NCI-H69 (cell line): ENCODE results near the gene PIP4K2B.
"Not testable (repeated sequence)": the region's sequence is repeated elsewhere in the genome, so short reads cannot be mapped to it uniquely, and the experiment has no call there.

Source experiments
- DNase-seq: peaks from one replicate; lab custom pipeline; 2025; lab: John Stamatoyannopoulos, UW

Gene PIP4K2B

DNA sequence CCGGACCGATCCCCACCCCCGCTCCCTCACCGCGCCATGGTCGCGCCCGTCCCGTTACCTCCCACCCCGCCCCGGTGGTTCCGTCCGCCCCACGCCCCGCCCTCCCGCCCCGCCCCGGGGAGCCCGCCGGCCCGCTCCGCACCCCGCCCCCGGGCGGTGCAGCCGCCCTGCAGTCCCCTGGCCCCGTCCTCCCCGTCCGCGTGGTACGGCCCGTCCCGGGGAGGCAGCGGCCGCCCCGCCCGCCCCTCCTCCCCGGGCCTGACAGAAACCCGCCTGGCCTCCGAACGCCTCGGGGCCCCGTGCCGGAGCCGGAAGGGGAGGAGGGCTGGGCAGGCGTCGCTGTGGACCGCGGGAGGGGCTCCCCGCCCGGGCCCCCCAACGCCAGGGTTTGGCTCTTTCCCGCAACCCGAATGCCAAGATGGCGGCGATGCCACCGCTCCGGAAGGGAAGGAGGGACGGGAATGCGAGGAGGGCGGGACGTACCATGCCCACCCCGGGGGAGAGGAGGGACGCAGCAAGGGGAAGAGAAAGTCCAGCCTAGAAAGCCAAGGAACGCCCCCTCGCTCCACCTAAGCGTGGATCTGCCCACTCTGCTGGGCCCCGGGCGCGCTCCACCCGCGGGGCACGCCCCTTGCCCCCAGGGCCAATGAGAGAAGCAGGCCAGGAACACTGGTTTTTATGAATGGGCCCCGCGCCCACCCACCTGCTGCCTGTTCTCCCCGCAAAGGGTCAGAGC lies at the start of gene PIP4K2B:
PIP4K2B (minus strand) TSS at position 56 of the 736 bp plus-strand sequence. CDS start 132 bp downstream, outside the sequence.
- DNase-seq: peak; percentile 99

DNA sequence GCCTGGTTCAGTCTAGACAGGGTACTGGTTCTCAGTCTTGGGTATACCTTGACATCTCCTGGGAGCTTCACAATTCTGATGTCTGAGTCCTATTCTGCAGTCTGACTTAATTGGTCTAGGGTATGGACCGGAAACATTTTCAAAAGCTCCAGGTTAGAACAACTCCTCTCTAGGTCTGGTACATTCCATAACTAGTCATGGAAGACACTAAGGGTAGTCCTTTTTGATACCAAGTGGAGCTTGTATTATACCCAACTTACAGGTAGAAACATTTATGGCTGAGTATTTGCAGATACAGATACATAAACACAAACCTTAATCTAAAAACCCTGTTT lies 49.2 kb upstream of the PIP4K2B start:
- DNase-seq: no peak

DNA sequence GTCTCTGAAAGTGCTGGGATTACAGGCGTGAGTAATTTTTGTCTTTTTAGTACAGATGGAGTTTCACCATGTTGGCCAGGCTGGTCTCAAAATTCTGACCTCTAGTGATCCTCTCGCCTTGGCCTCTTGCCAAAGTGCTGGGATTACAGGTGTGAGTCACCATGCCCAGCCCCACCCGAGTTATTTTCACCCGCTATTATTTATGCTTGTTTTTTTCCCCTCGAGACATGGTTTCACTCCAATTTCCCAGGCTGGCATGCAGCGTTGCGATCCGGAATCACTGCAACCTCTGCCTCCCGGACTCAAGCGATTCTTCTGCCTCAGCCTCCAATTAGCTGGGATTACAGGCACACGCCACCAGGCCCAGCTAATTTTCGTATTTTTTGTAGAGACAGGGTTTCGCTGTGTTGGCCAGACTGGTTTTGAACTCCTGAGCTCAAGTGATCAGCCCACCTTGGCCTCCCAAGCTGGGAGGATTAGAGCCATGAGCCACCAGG lies 45.0 kb upstream of the PIP4K2B start:
- DNase-seq: peak; percentile 77

DNA sequence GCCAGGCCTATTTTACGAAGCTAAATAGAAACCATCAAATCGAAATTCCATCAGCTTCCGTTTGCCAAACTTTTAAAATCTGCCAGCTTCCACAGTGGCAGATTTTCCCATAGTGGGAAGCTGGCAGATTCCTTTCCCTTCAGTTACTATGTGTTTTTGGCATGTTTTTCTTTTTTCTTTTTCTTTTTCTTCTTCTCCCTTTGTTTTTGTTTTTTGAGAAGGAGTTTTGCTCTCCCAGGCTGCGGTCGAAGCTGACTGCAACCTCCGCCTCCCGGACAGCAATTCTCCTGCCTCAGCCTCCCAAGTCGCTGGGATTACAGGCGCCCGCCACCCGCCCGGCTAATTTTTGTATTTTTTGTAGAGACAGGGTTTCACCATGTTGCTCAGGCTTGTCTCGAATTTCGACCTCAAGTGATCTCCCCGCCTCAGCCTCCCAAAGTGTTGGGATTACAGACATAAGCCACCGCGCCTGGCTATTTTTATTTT lies 26.4 kb upstream of the PIP4K2B start:
- DNase-seq: no peak

DNA sequence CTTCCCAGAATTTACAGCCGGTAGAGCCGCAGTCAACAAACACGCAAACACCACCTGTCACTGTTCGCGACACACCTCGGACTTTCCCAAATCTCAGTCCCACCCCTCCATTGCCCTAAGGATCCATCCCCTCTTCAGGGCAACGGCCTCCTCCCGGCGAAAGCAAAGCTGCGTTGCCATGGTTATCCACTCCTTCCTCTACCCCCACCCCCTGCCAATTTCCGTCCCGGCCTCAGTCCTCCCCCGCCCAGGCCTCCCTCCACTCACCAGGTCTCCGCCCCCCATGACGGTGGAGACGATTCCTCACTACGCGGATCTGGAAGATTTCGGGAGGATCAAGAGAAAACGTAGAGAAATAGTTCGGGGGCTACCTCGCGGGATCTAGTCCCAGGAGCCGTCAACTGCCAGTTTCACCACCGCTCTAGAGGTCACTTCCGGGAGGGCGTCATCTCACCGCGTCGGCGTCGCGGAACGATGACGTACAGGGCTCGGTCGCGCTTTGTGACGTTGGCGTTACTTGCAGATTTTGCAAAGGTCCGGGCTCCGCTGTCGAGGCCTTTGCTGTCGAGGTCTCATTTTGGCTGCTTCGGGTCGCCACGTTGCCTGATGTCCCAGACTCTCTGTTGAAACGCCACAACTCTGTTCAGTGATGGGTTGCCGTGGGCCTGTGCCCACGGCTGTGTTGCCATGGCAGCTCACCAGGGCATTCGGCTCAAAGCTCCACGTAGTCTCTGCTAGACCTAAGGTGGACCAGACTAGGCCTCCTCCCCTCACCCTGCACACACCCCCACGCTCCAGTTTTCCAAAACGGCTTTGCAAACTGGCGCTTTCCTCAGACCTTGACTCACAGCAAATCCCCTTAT lies 25.8 kb upstream of the PIP4K2B start, which contains the start of gene CWC25:
CWC25 (minus strand) TSS at position 423 of the 863 bp plus-strand sequence; CDS start at position 285, 138 bp downstream.
- DNase-seq: peak; percentile 96

DNA sequence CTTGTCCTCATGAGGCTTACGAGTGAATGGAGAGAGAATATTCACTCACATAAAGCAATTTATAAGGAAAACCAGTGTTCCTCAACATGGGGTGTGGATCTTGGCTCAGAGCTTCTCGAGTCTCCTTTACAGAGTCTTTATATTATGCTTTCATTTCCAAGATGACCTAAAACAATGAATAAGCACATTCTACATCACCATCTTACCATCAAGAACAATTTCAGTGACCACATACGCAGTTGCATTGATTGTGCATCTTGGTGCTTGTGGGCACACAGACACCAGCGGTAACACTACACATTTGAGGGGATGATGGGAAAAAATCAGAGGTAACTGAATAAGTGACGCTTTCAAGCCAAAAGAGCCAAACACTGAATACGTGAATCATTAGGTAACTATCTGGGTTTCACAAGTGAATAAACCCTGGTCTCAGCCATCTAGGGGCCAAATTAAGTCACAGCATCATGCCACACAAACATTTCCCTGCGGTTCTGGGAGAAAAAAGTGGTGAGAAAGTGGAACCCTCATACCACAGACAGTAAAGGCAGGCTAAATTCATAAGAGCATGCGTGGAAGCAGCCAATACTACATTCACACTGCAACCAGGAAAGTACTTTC lies 16.3 kb upstream of the PIP4K2B start:
- DNase-seq: no peak

DNA sequence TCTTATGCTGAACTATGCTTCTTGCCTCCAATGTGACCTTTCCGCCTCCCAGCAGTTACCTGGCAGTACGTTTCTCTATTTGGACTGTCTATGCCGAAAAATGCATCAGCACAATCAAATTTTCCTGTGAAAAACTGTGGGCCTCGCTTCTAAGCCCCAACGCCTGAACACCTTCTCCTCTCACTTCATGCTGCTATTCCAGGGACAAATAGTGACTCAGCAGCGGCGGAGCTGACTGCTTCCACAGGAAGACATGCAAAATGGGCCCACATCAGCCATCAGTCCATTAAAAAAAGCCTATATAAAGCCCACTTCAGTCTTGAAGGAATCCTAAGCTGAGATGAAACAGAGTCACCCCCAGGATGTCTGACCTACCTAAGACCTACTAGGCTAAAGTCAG lies 10.5 kb upstream of the PIP4K2B start:
- DNase-seq: no peak

DNA sequence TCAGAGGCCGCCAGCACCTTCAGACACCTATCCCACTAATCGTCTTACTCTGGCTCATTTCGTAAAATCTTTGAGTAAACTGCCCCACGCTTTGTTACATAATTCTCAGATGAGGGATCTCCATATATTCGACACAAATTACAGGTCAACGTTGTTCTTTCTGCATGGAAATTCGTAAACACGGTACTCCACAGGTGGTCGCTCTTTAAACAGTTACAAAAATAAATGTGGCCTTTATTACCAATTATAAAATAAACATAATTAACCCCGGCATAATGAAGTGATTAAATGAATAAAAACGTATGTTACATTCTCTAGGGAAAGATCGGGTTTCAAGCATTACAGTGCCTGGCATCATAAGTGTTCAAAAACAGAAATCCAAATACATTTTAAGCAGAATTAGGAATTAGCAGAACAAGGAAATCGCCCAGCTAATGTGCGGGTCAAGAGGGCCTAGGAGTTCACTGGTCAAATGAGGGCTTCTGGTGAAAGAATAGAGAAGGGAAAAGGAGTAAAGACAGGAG lies 943 bp upstream of the PIP4K2B start:
- DNase-seq: no peak

DNA sequence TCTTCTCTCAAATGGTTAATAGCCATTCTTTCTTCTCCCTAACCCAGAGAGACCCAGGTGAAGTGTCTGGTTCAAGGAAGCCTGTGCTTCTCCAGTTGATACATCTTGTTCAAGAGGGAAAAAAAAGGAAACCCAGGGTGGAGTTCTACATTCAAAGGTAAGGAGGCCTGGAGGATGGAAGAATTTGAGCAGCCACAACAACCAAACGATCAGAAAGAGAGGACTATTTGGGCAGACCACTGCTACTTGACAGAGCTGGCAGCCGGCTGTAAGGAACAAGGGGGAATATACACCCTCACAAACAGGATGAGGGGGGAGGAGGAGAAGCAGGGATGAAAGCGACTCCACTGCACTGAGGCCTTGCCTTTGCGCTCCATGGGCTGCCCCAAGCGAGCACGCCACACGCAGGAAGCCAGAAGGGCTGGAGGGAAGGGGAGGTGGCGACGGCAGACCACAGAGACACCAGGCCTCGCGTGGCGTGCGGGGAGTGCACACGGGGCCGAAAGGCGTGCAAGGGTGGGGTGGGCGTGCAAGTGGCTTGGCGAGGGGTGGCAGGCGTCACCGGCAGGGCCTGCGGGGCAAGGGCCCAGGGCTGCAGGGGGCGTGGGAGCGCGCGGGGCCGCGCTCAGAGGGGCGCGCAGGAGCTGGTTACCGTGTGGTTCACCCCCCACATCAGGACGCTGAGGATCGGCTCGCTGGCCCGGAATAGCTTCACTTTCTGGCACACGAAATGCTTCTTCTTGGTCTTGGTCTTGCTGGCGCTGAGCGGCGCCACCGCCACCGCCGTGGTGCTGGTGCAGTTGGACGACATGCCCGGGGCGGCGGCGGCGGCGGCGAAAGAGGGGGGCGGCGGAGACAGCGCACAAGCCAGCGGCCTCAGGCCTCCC lies 499 bp downstream of the PIP4K2B start:
- DNase-seq: peak; percentile 75

DNA sequence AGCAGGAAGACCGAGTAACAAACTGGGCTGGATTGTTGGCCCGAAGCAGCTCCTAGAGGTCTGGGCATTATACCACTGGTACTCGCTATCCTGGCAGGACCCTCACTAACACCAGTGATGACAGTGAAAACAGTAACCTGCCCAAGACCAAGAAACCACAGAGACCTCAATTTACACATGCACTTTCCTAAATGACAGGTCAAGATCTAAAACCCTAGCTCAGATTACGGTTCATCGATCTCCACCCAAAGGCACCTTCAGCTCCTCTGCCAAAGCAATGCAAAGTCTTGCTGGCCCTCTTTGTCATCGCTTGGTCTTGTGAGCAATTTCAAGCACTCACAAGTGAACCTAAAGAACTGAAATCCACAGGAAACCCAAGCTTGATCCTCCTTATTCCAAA lies 1.5 kb downstream of the PIP4K2B start:
- DNase-seq: no peak

DNA sequence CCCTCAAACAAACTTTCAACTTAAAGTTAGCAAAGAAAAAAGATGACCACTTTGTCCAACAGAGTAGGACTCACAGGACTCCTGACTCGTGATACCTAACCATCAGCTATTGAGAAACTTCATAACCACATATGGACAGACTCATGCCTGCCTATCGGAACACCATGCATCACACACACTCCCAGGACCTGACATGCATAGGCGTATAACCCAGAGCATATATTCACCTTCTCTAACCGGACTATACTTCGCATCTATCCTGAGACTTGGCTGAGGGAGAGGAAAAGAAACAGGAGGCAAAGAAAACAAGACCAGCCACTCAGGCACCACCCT lies 2.2 kb downstream of the PIP4K2B start:
- DNase-seq: no peak

DNA sequence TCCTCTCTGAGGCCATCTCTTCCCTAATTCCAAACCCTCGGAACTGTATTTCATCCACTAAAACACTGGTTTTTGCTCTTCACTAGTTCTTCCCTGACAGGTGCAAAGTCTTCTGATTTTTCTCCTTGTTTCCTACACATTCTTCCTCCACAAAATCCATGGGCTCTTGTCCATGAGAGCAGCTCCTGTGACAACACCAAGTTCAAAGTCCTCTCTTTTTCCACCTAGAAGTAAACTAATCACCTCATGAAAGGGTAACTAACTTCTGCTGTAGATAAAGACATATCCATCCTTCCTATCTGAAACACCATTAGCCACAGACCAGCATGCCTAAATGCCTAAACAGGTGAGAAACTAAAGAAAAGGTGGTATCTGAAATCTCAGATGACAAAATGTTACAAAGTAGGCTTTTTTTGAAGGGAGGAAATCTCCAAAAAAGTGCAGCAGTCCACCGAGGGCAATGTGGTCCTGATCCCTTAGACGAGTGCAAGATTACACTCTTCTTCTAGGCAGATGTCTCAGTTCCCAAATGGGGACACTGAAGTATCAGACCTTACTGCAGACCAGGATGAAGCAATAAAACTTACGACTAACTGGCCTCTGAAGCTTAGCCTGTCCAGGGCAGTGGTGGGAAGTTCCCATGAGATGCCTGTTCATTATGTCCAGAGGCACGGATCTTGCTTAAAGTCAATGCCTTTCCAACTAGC lies 2.8 kb downstream of the PIP4K2B start:
- no peak for DNase-seq

DNA sequence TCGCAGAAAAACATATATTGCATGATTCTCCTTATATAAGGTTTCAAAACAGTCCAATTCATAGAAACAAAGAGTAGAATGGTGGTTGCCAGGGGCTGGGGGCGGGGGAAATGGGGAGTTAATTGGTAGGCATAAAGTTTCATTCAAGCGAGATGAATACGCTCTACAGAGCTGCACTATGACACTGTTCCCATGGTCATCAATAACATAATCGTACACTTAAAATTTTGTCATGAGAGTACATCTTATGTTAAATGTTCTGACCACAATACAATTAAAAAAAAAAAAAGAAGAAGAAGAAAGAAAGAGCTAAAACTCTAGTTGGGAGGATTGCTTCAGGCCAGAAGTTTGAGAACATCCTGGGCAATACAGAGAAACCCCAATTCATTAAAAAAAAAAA lies 5.1 kb downstream of the PIP4K2B start:
- peak; percentile 12 for DNase-seq

DNA sequence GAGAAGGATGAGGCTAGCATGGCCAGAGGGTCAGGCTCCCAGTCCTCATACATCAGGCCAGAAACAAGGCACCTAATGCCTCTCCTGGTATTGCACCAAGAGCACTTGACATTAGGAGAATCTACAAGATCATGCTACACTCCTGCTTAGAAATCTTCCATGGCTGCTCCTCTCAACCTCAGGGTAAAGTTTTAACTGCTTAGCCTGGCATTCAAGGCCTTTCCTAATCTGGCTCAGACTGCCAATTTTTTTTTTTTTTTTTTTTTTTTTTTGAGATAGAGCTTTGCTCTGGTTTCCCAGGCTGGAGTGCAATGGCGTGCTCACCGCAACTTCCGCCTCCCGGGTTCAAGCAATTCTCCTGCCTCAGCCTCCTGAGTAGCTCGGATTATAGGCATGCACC lies 8.2 kb downstream of the PIP4K2B start:
- DNase-seq: no peak

DNA sequence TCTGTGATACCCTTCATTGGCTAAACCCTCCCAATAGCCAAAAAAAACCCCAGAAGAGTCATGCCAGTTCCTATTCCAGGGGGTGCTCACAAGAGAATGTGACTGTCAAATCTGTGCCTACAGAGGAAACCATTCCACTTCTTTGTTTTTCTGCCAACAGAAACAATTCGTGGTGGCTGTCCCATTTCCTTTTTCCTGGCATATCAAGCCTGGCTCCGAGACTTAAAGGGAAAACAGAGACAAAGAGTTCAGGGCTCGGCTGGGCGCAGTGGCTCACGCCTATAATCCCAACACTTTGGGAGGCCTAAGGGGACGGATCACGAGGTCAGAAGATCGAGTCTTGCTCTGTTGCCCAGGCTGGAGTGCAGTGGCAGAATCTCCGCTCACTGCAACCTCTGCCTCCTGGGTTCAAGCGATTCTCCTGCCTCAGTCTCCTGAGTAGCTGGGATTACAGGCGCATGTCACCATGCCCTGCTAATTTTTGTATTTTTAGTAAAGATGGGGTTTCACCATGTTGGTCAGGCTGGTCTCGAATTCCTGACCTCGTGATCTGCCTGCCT lies 9.1 kb downstream of the PIP4K2B start:
- not testable (repeated sequence) for DNase-seq

DNA sequence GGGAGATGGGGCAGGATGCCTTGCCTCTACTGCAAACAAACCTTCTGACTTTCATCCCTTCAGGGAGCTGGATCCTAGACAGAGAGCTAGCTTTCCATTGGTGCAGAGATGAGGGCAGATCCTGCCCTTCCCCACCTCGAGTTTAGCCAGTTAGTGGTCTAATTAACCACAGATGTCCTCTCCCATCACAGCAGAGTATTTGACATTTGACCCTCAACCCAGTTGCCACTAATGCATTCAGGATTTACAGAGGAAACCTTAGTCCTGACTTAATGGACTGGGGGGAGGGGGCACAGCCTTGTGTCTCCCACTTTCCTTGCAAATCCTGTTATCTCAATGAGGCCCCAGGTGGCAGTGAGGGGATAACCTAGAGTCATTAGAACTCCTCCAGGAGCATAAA lies 10.2 kb downstream of the PIP4K2B start:
- peak; percentile 68 for DNase-seq

DNA sequence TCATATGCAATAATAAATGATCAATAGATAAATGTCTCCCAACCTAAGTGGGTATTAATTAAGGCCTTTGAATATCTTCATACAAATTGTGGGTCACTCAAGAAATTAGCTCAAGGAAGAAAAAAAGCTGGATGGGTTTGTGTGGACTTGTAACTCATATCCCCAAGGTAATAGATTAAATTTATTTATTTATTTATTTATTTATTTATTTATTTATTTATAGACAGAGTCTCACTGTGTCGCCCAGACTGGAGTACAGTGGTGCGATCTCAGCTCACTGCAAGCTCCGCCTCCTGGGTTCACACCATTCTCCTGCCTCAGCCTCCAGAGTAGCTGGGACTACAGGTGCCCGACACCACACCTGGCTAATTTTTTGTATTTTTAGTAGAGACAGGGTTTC lies 11.4 kb downstream of the PIP4K2B start:
- DNase-seq: not testable (repeated sequence)

DNA sequence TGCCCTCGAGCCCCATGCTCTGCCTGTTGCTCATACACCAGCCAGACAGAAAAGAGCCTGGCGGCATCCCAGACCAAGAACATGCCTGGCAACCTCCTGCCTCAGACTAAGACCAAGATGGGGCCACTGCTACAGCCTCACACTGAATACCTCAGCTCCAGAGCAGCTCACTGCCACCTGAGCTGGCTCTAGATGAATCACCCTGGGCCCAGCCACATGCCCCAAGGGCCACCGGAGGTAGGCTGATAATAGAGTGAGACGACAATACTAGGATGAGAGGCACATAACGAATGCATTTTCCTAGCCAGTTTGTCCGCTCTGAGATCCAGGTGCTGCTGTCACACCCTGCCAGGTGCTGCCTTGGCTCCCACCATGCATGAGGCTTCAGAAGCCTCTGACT lies 13.0 kb downstream of the PIP4K2B start:
- no peak for DNase-seq

DNA sequence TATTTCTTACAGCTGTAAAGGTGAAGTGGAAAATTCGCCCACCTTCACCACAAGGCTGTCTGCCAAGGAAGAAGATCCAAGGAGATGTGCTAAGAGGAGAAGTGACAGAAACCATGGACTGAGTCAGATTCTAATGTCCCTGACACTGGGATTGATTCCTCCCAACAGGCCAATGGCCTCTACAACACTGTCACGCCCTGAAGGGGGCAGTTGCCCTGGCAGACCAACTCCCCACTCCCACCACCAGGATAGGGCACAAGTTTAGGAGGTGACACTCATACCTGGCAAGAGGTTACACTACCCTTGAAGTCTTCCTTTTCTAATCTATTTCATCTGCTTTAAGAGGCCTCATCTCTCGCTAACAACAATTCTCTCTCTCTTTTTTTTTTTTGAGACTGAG lies 16.1 kb downstream of the PIP4K2B start:
- no peak for DNase-seq
